Stimulated activated CD4-positive, alpha-beta T cell treated with anti-CD3 and anti-CD28 coated beads, Interleukin-4, amount 100 ng/mL, for 1 hour (primary cell): ENCODE measurements around the gene SHISA2.
"Not testable (repeated sequence)": the region's sequence is repeated elsewhere in the genome, so short reads cannot be mapped to it uniquely, and the experiment has no call there.

ENCODE experiments used
- DNase-seq: peaks from one replicate; pipeline ENCODE4 v3.0.0-alpha.2; 2020

The SHISA2 gene

DNA sequence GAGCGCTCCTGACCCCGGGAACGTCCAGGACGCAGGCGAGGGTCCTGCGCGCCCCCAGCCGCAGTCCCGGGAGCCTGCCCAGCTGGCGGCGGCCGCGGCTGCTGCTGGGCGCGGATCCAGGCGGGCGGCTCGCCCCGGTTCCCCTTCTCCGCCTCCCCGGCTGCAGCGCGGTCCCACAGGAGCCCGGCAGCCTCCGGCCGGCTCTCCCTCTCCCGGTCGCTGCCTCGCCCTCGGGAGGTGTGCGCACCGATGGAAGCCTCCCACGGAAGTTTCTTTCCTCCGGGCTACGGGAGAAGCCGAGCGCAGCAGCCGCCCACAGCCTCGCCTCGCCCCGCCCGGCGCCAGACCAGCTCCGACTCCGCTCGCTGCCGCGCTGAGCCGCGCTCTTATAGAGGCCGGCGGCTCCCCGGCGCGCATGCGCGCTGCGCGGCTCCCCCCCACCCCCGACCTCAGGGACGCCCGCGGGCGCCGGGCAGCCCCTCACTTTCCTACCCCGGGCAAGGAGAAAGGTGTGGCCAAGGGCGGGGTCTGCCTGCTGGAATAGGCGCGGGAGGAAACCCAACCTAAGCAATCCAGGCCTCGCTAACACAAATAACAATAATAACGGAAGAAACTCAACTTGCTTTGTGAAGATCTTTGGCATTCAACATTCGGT, at the start of gene SHISA2:
Gene SHISA2, minus strand, starts transcription at position 360 of the 655 bp plus-strand sequence. CDS start 1,041 bp downstream, outside the sequence.
- DNase-seq, result peak; percentile 41

DNA sequence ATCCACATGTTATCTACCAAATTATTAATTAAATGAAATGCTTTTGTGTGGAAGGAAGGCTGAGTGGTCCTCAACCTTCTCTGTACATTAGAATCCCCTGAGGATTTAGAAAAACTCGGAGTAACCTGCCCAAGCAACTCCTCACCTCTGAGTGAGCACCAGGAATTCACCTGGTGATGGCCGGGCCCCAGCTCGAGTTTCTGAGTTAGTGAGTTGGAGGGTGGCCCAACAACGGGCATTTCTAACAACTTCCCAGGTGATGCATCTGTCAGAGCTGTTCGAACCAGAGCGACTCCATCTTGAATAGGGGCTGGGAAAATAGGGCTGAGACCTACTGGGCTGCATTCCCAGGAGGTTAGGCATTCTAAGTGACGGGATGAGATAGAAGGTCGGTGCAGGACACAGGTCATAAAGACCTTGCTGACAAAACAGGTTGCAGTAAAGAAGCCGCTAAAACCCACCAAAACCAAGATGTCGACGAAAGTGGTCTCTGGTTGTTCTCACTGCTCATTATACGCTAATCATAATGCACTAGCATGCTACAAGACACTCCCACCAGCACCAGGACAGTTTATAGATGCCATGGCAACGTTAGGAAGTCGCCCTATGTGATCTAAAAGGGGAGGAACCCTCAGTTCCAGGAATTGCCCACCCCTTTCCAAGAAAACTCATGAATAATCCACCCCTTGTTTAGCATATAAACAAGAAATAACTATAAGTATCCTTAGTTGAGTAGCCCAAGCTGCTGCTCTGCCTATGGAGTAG, 44.2 kb upstream of the SHISA2 start:
- no peak for DNase-seq

DNA sequence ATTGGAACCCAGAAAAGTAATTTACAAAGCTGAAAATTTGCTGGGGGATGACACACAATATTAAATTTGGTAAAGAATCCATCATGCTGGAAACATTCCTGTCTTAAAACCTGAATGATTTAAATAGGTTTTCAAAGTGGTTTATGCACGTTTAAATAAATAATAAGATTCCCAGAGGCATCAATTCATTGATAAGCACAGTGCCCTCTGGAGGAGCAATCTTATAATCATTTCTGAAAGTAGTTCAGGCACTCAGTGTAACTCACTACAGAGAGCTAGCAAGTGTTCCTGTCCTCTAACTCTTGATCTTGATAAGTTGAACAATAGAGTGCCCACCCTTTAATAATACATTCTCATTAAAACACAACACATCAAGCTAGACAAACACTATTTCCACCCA, 43.5 kb upstream of the SHISA2 start:
- no peak for DNase-seq

DNA sequence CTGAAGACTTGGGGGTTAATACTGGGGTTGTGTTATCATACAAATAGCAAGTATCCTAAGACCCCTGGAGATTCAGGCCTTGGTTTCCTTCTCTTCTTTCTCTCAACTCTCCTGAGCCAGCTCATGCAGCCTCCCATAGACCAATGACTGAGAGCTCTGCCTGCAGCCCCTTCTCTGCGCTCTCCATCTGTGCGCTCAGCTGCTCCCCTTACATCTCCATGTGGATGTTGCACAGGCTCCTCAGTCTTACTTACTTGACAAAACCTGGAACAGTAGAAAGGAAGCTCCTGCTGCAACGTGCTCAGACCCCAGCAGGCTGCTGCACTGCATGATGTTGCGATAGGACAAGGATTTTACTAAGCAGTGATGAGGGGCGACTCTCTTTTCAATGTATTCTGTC, 25.0 kb upstream of the SHISA2 start:
- DNase-seq, result not testable (repeated sequence)

DNA sequence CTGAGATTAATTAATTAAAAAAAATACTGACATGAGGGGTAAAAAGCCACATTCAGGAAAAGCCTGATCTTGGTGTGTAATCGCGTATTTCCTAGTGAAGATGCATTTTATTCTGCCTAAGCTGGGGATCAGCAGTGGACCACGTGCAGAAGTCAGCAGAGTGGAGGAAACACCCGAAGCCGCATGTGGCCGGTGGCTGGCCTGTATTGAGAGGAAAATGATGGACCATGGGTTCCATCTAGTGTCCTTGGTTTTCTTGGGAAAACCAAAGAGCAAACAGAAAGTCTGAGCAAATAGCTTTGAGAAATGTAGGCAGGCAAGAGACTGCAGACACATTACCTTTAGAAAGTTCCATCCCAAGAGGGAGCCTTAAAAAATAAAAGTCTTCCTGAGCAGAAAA, 23.7 kb upstream of the SHISA2 start:
- no peak for DNase-seq

DNA sequence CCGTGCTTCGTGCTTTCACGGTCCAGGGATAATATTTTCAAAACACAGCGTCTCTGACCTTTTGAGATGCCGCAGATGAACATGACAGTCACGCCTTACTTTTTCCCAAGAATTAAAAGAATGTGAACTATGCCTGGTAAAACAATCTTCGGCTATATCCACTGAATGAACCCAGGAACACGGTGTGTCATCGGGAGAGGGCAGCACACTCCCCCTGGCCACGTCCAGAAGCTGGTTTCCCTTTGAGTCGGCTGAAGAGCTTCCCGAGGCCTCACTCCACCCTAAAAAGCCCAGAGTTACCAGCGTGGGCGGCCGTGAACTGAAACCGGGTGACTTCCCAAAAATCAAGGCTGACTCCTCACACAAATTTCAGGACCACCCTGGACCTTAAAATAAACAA, 22.9 kb upstream of the SHISA2 start:
- no peak for DNase-seq

DNA sequence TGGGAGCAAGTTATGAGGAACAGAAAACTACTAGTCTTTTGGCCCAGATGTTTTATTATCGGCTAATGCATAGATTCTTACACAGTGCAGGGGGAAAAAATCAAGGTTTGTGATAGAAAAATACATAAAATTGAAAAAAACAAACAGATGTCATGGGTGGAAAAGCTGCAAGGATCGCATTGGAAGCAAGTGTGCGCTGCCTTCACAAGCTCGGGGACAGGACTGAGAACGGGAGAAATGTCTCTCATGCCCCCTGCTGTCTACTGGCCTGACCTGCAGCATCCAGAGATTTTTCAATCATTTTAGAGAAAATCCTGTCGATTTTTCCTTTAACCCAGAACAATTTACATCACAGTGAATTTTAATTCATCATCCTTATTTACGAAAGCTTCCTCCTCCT, 20.5 kb upstream of the SHISA2 start:
- not testable (repeated sequence) for DNase-seq

DNA sequence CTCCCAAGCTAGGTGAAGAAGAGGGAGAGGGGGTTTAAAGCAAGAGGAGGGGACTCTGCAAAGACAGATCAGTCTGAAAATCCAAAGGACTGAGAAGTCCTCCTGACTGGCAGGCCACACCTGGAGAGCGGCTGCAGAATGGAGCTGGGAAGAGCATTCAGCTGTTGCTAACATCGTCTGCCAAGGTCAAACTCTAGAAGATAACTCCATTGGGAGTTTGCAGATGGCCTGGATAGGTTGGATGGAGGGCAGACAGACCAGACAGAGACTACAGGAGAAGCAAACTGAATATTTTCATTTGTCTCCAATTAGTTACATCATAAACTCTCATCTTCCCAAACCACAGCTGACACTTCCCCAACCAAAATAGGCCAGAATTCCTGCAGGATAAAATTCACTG, 19.9 kb upstream of the SHISA2 start:
- DNase-seq, result no peak

DNA sequence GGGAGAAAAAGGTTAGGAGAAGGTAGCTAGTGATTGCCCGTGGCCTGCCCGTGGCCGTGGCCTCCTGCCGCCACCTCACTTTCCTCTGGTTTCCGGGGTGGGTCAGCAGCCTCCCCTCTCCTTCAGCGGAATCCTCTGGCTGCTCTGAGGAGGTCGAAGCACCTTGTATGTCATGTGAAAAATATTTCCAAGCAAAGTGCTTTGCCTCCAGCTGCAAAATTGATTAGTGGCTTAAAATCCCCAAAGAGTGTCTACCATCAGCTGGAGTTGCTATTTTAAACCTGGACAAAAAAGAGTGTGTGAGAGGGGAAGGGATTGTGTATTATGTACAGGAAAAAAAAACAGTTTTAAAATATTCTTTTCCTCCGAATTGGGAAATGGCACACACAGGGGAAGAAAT, 17.8 kb upstream of the SHISA2 start:
- DNase-seq, result not testable (repeated sequence)

DNA sequence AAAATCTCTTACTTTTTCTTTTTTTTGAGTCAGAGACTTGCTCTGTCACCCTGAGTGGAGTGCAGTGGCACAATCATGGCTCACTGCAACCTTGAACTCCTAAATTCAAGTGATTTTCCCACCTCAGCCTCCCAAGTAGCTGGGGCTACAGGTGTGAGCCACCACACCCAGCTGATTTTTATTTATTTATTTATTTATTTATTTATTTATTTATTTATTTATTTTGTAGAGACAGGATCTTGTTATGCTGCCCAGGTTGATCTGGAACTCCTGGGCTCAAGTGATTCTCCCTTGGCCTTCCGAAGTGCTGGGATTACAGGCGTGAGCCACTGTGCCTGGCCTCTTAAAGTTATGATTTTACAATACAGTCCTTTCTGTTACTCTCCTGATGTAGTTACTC, 16.6 kb upstream of the SHISA2 start:
- DNase-seq, result not testable (repeated sequence)

DNA sequence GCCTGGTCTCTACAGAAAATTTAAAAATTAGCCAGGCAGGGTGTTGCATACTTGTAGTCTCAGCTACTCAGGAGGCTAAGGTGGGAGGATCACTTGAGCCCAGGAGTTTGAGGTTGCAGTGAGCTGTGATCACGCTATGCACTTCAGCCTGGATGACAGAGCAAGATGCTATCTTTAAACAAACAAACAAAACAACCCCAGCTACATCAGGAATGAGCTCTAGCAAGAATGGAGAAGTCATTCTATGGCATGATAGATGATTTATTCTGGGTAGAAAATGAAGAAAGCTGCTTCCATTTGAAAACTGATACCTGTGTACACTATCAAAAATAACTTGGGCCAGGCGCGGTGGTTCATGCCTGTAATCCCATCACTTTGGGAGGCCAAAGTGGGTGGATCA, 15.8 kb upstream of the SHISA2 start:
- DNase-seq, result no peak

DNA sequence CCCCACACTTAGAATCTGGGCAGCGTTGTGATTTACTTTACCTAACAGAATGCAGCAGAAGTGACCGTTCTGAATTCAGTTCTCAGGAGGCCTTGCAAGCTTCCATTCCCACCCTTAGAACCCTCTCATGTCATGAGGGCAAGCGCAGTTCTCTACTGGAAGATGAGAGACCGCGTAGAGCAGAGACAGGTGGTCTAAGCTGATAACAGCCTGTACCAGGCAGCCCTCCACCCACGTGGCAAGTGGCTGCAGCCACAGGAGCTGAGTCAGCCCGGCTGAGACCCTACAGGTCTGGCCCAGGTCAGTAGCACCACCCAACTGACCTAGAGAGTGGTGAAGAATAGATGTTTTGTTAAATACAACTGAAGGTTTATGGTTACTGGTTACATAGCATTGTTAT, 14.7 kb upstream of the SHISA2 start:
- DNase-seq, result not testable (repeated sequence)

DNA sequence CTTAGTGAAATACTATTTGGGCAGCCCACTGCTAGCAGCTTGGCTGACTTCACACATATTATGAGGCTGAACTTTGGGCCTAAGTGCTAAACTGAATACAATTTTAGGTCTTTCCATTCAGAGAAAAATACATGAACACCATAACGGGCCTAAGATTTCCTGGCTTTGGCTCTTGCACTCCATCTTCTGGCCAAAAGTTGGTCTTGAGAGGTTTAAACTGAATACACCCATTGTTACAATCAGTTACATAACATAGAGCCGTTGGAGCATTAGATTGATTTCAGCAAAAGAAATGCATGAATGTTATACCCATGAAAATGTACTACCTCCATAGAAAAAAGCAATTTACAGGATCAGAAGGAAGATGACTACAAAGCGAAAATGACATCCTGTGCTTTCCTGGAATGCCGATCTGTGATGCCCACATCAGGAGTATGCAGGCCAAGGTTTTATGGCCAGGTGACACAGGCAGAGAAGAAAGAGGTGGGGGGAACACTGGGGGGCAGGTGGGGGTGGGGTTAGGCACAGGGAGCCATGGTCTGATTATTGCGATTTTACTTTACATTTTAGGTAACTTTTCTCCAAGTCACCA, 11.1 kb upstream of the SHISA2 start:
- peak; percentile 15 for DNase-seq

DNA sequence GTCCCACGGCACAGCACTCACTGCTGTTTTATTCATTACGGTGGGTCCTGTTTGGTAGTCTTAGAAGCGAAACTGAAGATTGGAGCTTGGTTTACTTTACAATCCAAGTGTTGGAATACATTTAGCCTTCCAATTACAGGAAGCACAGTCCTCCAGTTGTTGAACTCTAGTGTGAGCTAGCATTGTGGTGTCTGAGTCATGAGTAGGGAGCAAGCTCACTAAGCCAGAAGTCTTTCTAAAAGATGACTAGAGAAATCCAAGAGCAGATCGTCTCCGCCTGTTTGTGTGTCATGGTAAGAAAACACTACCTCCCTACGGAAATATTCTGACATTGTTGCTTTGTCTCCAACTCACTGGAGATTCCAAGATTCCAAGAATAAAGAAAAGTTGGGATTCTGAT, 10.1 kb upstream of the SHISA2 start:
- no peak for DNase-seq

DNA sequence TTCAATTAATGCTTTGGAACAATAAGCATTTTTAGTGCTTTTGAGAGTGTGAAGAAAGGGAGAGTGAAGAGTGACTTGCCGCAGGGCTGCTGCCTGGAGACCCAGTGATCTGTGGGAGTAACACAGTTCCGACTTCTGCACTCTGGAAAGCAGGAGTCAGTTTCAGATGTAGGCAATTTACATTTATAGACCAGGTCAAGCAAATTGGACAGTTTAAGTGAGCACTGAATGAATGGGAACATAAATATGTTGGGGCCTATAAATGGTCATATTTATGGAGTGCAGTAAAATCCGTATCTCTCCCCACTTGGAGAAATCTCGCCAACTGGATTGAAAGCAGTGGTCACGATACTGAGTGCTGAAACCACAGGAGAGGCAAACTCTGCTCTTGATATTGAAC, 9.4 kb upstream of the SHISA2 start:
- no peak for DNase-seq

DNA sequence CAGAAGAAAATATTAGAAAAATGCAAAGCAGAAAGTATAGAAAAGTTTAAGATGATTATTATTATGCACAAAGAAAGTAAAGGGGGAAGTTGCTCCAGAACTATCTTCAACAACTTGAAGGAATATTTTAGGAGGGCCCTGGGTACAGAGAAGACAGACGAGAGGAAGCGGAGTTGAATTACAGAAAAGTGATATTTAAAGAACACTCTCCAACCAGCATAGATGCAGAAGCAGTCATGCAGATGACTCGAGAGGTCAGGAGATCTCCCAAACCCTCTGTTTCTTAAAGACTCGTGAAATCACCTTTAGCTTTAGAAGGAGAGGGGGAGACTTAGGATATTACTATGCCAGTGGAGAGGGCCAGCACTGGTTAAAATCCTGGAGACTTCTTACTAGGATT, 8.5 kb upstream of the SHISA2 start:
- DNase-seq, result no peak

DNA sequence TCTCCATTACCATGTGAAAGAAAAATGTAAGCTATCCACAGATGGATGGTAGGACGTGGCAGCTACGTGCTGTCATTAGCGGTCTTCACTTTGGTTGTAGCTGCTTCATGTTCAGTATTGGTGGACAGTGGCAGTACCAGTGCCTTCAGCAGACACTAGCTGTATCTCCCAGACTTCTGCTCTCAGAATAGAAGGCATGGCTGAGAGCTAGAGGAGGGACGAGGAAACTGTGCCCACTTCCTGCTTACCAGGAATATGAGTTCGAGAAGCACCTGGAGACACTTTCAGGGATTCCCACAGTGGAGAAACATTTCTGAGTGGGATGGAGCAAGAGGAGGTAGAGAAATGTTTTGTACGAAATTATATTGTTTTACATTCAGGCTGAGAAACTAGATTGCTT, 6.9 kb upstream of the SHISA2 start:
- no peak for DNase-seq

DNA sequence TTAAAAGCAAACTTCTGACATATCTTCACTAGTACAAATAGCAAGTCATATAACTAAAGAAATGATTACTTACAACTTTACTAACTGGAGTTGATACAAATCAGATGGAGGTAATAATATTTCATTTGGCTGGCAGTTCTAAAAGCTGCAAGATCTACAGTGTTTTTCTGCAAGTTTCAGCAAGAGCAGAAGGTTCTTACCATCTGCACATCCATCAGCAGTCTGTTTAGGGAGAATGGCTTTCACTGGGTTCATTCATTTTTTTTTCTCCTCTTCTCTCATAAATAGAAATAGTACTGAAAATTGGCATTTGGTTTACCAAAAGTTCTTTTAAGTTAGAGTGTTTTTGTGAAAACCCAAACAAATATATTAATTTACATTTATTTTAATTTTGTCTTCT, 3.1 kb upstream of the SHISA2 start:
- DNase-seq, result no peak

DNA sequence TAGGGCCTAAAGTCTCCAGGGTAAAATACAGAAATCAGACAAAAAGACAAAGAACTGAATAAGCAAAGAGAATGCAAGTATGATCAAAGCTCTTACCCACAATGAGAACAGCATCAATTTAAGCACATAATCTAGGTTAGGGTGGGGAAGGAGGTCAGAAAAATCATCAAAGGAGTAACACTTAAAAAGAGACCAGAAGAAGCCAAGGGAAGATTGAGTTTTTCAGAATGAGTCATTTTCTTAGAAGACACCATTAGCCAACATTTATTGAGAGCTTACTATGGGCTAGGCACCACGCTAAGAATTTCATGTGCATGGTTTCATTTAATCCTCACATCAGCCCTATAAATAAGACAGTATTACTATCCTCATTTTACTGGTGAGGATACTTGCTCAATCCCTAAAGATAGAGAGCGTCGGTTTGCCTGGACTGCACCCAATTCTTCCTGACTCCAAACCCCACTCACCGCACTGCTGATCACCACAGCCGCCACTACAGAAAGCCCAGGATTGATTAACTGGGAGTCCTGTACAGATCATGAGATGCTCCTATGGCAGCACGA, 1.7 kb upstream of the SHISA2 start:
- no peak for DNase-seq

DNA sequence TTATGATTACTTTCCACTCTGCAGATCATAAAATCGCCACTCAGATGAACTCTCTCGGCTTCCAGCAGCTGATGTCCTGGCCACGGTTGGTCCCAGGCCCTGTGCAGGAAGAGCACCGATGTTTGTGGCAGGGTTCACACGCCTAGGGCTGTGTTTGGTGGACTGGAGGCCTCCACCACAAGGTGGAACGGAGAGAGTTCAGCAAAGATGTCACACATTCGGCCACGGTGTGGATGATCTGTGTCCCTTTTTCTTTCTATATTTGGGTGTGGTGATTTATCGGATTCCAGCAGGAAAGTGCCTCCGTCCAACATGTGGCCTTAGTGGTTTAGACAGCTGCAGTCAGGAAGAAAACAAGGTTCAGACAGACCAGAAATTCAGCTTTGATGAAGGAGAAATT, 521 bp upstream of the SHISA2 start:
- no peak for DNase-seq

DNA sequence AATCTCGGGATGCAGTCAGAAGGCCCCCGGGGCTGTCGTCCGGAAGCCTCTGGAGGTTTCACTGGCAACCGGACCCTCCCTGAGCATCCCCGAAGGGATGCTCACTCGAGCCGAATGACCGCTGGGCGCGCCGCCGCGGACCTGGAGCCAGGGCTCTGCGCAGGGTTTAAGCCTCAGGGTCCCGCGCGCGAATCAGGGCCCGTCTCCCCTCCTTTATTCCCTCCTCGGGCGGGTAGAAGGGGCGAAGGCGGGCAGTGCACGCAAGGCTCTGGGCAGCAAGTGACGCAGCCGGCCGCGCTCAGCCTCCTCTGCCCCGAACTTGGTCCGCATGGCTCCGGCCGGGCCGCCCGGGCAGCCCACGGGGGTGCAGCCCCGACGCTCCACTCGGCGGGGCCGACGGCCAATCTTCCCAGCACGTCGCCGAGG, 572 bp downstream of the SHISA2 start:
- DNase-seq, result peak; percentile 2

DNA sequence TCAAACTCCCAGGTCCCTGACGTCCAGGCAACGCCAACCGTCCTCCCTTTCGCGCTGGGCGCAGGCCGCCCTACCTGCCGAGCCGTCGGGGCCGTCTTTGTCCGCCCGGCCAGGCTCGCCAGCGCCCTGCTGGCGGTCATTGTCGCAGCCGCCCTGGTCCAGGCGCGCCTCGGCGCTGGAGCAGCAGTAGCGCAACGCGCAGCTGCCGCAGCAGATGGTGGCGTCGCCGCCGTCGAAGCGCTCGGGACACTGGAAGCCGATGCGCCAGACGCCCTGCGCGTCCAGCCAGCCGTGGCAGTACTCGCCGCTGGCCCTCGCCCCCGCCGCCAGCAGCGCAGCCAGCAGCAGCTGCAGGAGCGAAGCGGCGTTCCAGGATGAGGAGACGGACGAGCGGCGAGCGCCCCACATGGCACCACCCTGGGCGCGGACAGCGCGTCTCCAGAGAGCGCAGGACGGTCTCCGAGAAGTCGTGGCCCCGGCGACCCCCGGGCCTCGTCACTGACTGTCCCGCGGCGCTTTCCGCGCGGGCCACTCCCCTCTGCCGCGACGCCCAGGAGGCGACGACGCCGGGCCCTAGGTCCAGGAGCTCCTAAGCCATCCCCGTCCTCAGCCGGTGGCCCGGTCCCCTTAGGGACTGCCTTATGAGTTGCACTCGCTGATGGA, 1.1 kb downstream of the SHISA2 start:
- DNase-seq, result peak; percentile 13

DNA sequence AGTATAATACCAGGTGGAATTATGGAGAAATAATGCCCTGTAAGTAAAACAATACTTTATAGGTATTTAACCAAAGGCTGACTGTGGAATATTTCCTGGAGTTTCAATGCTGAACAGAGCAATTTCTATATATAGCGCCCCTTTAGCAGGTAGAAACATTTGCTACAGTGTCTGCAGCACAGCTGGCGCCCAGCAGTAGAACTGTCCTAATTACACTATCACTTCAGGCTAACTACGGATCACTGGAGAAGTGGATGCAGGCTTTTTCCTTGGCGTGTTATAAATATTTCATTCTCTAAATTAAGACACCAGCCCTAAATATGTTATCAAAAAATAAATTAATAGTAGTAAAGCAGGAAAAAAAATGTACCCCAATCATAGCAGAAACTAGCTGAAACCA, 3.1 kb downstream of the SHISA2 start:
- no peak for DNase-seq
